Mesothelial cell of epicardium (in vitro differentiated cells): Measurements from ENCODE around the gene ADCK1. TPM values are rescaled to one million over a fixed set of nuclear protein-coding genes. Genes with fewer than 3 reads are reported as not detected.

Experiments used
- DNase-seq, 2 experiments: peaks; one replicate each; pipeline ENCODE4 v3.0.0; 2021; ENCODE audit warnings: low spot score in 2 of 2; ENCODE audit not compliant: unreplicated experiment in 2 of 2
- H3K27ac Mint-ChIP-seq: 2 replicates; pipeline ENCODE4 v1.8.0; 2021; ENCODE audit warnings: mixed read lengths
- H3K27me3 Mint-ChIP-seq: 2 replicates; pipeline ENCODE4 v1.8.0; 2021; ENCODE audit warnings: low read depth, mixed read lengths
- H3K36me3 Mint-ChIP-seq: 2 replicates; pipeline ENCODE4 v1.8.0; 2021; ENCODE audit warnings: mixed read lengths
- H3K4me1 Mint-ChIP-seq: 2 replicates; pipeline ENCODE4 v1.8.0; 2021; ENCODE audit warnings: mixed read lengths
- H3K4me3 Mint-ChIP-seq: 2 replicates; pipeline ENCODE4 v1.8.0; 2021; ENCODE audit warnings: mild to moderate bottlenecking, moderate library complexity, mixed read lengths
- H3K9me3 Mint-ChIP-seq: 2 replicates; pipeline ENCODE4 v1.8.0; 2021; ENCODE audit warnings: mixed read lengths
- CTCF ChIP-seq: fragments of 200-600 bp; sonication (generic); IDR thresholded peaks from one replicate; pipeline ENCODE4 v1.5.0; 2021; ENCODE audit warnings: antibody characterized with exemption; ENCODE audit not compliant: unreplicated experiment
- total RNA-seq: library from RNA; stranded (reverse); gene quantifications from 3 replicates; pipeline ENCODE4 v1.2.1, GENCODE V29; 2021

ADCK1 gene
- total RNA-seq, 1 donor from 2014 or later: 13.3 TPM

- peaks cover 23% of the 10 kb centered on the region for H3K27me3 Mint-ChIP-seq
- TF ChIP-seq CTCF: no peak
- H3K4me3 Mint-ChIP-seq: no peak overlapping the region
- H3K36me3 Mint-ChIP-seq: no peaks in the 10 kb centered on the region
- H3K4me1 Mint-ChIP-seq: peaks cover 5% of the 10 kb centered on the region
- DNase-seq: no peak
- no peak overlapping the region for H3K27ac Mint-ChIP-seq
- H3K9me3 Mint-ChIP-seq: peaks cover 4% of the 10 kb centered on the region
These were observed 162.1 kb downstream of the ADCK1 start for GRCh38 chr14:77961847-77962580.

- no peak overlapping the region for H3K4me3 Mint-ChIP-seq
- peaks cover 4% of the 10 kb centered on the region for H3K9me3 Mint-ChIP-seq
- H3K27me3 Mint-ChIP-seq: peaks cover 32% of the 10 kb centered on the region
- H3K36me3 Mint-ChIP-seq: no peaks in the 10 kb centered on the region
- no peak for DNase-seq
- no peak for TF ChIP-seq CTCF
- peaks cover 3% of the 10 kb centered on the region for H3K4me1 Mint-ChIP-seq
- H3K27ac Mint-ChIP-seq: no peak overlapping the region
These were observed 163.0 kb downstream of the ADCK1 start for GRCh38 chr14:77962731-77963520.

- TF ChIP-seq CTCF: no peak
- Mint-ChIP-seq H3K9me3 (peaks cover 4% of the 10 kb centered on the region), H3K27me3 (peaks cover 42% of the 10 kb centered on the region), H3K4me1 (peaks cover 3% of the 10 kb centered on the region), H3K4me3 (no peak overlapping the region), H3K27ac (no peak overlapping the region), H3K36me3 (no peaks in the 10 kb centered on the region)
- no peak for DNase-seq
These were observed 164.7 kb downstream of the ADCK1 start for GRCh38 chr14:77964586-77964985.

- Mint-ChIP-seq H3K4me1 (peaks cover 3% of the 10 kb centered on the region), H3K4me3 (no peak overlapping the region), H3K9me3 (no peaks in the 10 kb centered on the region), H3K27me3 (peaks cover 42% of the 10 kb centered on the region), H3K36me3 (no peaks in the 10 kb centered on the region), H3K27ac (no peak overlapping the region)
- no peak for TF ChIP-seq CTCF
- DNase-seq: no peak
These were observed 165.1 kb downstream of the ADCK1 start for GRCh38 chr14:77965050-77965449.

GRCh38 chr14:77965919-77966435, 166.1 kb downstream of the ADCK1 start:
- H3K27me3 Mint-ChIP-seq: peaks cover 42% of the 10 kb centered on the region
- TF ChIP-seq CTCF: no peak
- H3K9me3 Mint-ChIP-seq: no peaks in the 10 kb centered on the region
- H3K4me3 Mint-ChIP-seq: peak overlapping the region; percentile 60
- no peaks in the 10 kb centered on the region for H3K36me3 Mint-ChIP-seq
- H3K4me1 Mint-ChIP-seq: peaks cover 3% of the 10 kb centered on the region
- DNase-seq: peak in 1 of 2 experiments; percentile 49
- no peak overlapping the region for H3K27ac Mint-ChIP-seq
